Neural cell (in vitro differentiated cells): Measurements from ENCODE around the gene CFL1. TPM values are rescaled to one million over a fixed set of nuclear protein-coding genes. Genes with fewer than 3 reads are reported as not detected.
A peak's percentile ranks its signal among the peaks of the same experiment; 100 is the strongest.

ENCODE experiments used
- H2AFZ ChIP-seq: fragments of 200-600, 300-800 bp; sonication (generic), shearing (Covaris generic); 2 replicates; pipeline ENCODE4 v1.6.0; 2014; ENCODE audit warnings: low read depth, mild to moderate bottlenecking, antibody characterized with exemption, low read length, moderate library complexity
- H3F3A ChIP-seq: fragments of 200-600 bp; shearing (Covaris generic); 2 replicates; pipeline ENCODE4 v1.6.1; 2016; ENCODE audit warnings: mild to moderate bottlenecking, moderate library complexity, mixed read lengths, antibody characterized with exemption, low read length; ENCODE audit not compliant: insufficient read depth, poor library complexity, severe bottlenecking
- H3K27ac ChIP-seq: fragments of 200-600, 300-800 bp; sonication (generic), shearing (Covaris generic); 2 replicates; pipeline ENCODE4 v1.5.1; 2014; ENCODE audit warnings: mild to moderate bottlenecking, low read length, moderate library complexity
- H3K27me3 ChIP-seq: fragments of 300-800, 200-600 bp; sonication (generic), shearing (Covaris generic); 2 replicates; pipeline ENCODE4 v1.6.0; 2014; ENCODE audit warnings: mild to moderate bottlenecking, low read depth, low read length, moderate library complexity; ENCODE audit not compliant: insufficient read depth
- H3K36me3 ChIP-seq: fragments of 300-800, 200-600 bp; sonication (generic), shearing (Covaris generic); 2 replicates; pipeline ENCODE4 v1.5.1; 2014; ENCODE audit warnings: mild to moderate bottlenecking, antibody characterized with exemption, low read length, moderate library complexity; ENCODE audit not compliant: insufficient read depth
- H3K4me2 ChIP-seq: fragments of 300-800, 200-600 bp; sonication (generic), shearing (Covaris generic); 2 replicates; pipeline ENCODE4 v1.6.0; 2014; ENCODE audit warnings: mild to moderate bottlenecking, low read length
- H3K4me3 ChIP-seq: fragments of 300-800, 200-600 bp; sonication (generic), shearing (Covaris generic); 2 replicates; pipeline ENCODE4 v1.5.1; 2014; ENCODE audit warnings: mild to moderate bottlenecking, low read length, moderate library complexity
- H3K79me2 ChIP-seq: fragments of 200-600 bp; shearing (Covaris generic); replicated peaks from 2 replicates; pipeline ENCODE4 v1.6.0; 2014; ENCODE audit warnings: mild to moderate bottlenecking, low read length, moderate library complexity; ENCODE audit not compliant: insufficient read depth
- H3K9ac ChIP-seq: fragments of 300-800, 200-600 bp; sonication (generic), shearing (Covaris generic); 2 replicates; pipeline ENCODE4 v1.6.1; 2016; ENCODE audit warnings: mild to moderate bottlenecking, low read length, mixed read lengths
- H3K9me2 ChIP-seq: fragments of 200-600 bp; shearing (Covaris generic); 2 replicates; pipeline ENCODE4 v1.6.1; 2016; ENCODE audit warnings: mild to moderate bottlenecking, low read length, mixed read lengths; ENCODE audit not compliant: insufficient read depth
- H3K9me3 ChIP-seq: fragments of 200-600, 300-800 bp; sonication (generic), shearing (Covaris generic); 2 replicates; pipeline ENCODE4 v1.6.1; 2016; ENCODE audit warnings: mild to moderate bottlenecking, mixed run types, low read length, moderate library complexity, mixed read lengths
- H4K20me1 ChIP-seq: fragments of 200-600 bp; shearing (Covaris generic); 2 replicates; pipeline ENCODE4 v1.6.1; 2016; ENCODE audit warnings: mild to moderate bottlenecking, mixed run types; ENCODE audit not compliant: insufficient read depth
- EP300 ChIP-seq: fragments of 450-650 bp; conservative IDR thresholded peaks from 2 replicates; pipeline ENCODE4 v1.6.1; 2014; ENCODE audit warnings: antibody characterized with exemption, mild to moderate bottlenecking, moderate library complexity; ENCODE audit not compliant: poor library complexity, severe bottlenecking
- EZH2 ChIP-seq: fragments of 200-600, 300-800 bp; shearing (Covaris generic), sonication (generic); IDR thresholded peaks from 2 replicates; pipeline ENCODE4 v1.6.1; 2014; ENCODE audit warnings: antibody characterized with exemption, low read length, borderline replicate concordance, mild to moderate bottlenecking; ENCODE audit not compliant: insufficient read depth, poor library complexity, severe bottlenecking
- MXI1 ChIP-seq: fragments of 450-650 bp; conservative IDR thresholded peaks from 2 replicates; pipeline ENCODE4 v1.6.1; 2014; ENCODE audit warnings: antibody characterized with exemption, mild to moderate bottlenecking; ENCODE audit not compliant: poor library complexity, severe bottlenecking
- POLR2AphosphoS5 ChIP-seq: IDR thresholded peaks from 2 replicates; pipeline ENCODE4 v1.6.1; 2012
- RAD21 ChIP-seq: fragments of 450-650 bp; conservative IDR thresholded peaks from 2 replicates; pipeline ENCODE4 v1.6.1; 2014; ENCODE audit warnings: antibody characterized with exemption, mild to moderate bottlenecking, moderate library complexity
- SMC3 ChIP-seq: fragments of 450-650 bp; conservative IDR thresholded peaks from 2 replicates; pipeline ENCODE4 v1.6.1; 2014; ENCODE audit warnings: antibody characterized with exemption, mild to moderate bottlenecking, moderate library complexity; ENCODE audit not compliant: poor library complexity
- TAF1 ChIP-seq: IDR thresholded peaks from 2 replicates; pipeline ENCODE4 v1.6.1; 2012; ENCODE audit warnings: low read depth
- polyA plus RNA-seq: library from polyadenylated mRNA; depleted of rRNA; stranded (reverse); fragments of >200 nt; gene quantifications from 2 replicates; pipeline ENCODE4 v1.2.3, GENCODE V29; 2014
- TF ChIP-seq, protein P1 (sequence below): IDR thresholded peaks from 2 replicates; pipeline ENCODE4 v1.6.1; 2012; ENCODE audit warnings: borderline replicate concordance
- TF ChIP-seq, protein P2 (sequence below): fragments of 450-650 bp; IDR thresholded peaks from 2 replicates; pipeline ENCODE4 v1.5.1; 2014; ENCODE audit warnings: antibody characterized with exemption, mild to moderate bottlenecking, moderate library complexity; ENCODE audit not compliant: poor library complexity, severe bottlenecking

CFL1 gene
- polyA plus RNA-seq, 1 donor from 2014 or later: 1,633 TPM

DNA sequence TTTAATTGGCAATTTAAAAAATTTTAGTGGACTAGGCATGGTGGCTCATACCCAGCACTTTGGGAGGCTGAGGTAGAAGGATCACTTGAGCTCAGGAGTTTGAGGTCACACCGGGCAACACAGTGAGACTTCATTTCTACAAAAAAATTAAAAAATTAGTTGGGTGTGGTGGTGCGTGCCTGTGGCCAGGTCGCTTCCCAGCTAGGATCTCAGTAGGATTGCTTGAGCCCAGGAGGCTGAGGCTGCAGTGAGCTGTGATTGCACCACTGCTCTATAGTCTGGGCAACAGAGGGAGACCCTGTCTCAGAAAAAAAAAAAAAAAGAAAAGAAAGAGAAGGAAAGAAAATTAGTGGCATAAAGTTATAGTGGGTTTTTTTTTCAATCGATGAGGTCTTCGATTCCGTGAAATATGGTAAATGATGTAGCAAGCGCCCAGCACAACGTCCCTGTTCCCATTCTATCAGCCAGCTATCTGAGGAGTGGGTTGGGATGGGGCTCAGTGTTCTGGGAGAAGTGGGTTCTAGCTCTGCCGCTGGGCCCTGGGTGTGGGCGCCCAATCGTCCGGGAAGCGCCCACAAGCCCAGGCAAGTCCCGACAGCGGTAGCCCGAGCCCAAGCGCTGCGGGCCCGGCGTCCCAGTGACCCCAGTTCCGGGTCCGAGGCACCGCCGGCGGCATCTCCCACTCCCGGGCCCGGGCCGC lies 40.8 kb upstream of the CFL1 start:
- no peak overlapping the region for H3K4me3 ChIP-seq

GRCh38 chr11:65897020-65897471 lies 39.1 kb upstream of the CFL1 start:
- Histone ChIP-seq H3K9ac (no peak overlapping the region), H3F3A (no peaks in the 10 kb centered on the region), H3K27me3 (peaks cover 46% of the 10 kb centered on the region), H3K4me2 (no peak overlapping the region), H3K27ac (no peak overlapping the region), H3K9me2 (no peaks in the 10 kb centered on the region), H4K20me1 (no peaks in the 10 kb centered on the region), H3K79me2 (no peaks in the 10 kb centered on the region), H3K4me3 (no peak overlapping the region), H2AFZ (no peak overlapping the region), H3K9me3 (no peaks in the 10 kb centered on the region), H3K36me3 (no peaks in the 10 kb centered on the region)
- TF ChIP-seq SMC3 (no peak), POLR2AphosphoS5 (no peak)

More for the DNA sequence above, 40.8 kb upstream of the CFL1 start:
- peaks cover 60% of the 10 kb centered on the region for H3K27me3 ChIP-seq
- H3K9ac ChIP-seq: no peak overlapping the region
- no peak overlapping the region for H3K4me2 ChIP-seq
- no peaks in the 10 kb centered on the region for H4K20me1 ChIP-seq
- H3K36me3 ChIP-seq: no peaks in the 10 kb centered on the region
- H3K27ac ChIP-seq: no peak overlapping the region
- H3F3A ChIP-seq: no peaks in the 10 kb centered on the region
- no peaks in the 10 kb centered on the region for H3K79me2 ChIP-seq
- no peaks in the 10 kb centered on the region for H3K9me2 ChIP-seq
- no peaks in the 10 kb centered on the region for H3K9me3 ChIP-seq
- no peak for TF ChIP-seq TAF1
- TF ChIP-seq EZH2: peak; percentile 8
- no peak overlapping the region for H2AFZ ChIP-seq

DNA sequence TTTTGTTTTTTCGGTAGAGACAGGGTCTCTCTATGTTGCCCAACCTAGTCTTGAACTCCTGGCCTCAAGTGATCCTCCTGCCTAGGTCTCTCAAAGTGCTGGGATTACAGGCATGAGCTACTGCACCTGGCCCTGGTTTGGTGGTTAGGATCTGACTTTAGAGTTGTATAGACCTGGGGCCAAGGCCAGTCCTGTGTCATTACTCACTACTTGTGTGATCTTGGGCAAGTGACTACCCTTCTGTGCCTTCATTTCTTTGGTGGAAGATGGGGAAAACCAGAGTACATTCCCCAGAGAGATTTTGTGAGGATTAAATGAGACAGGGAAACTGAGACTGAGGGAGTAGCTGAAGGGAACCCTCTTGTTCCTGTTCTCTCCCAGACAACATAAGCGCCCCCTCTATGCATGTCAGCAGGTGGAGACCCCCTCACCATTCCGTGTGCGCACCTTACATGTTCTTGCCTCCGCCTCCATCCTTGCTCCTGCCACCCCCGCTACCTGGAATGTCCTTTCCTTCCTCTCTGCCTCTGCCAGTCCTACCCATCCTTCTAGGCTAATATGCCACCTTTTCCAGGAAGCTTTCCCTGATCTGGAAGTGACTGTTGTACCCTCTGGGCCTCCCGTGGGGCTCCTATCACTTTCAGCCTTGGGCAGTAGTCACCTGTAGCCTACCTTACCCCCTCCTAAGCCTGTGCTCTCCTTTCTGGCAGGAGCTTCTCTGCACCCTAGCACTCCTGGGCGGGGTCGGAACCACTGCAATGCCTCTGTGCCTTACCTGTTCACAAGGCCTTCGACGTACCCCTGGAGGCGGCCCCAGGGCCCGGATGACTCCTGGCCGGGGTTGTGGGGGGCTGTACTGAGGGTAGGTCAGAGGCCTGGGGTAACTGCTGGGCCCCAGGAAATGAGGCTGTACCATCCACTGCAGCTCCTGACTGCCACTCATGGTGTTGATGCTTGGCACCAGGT lies 38.3 kb upstream of the CFL1 start:
- H3F3A ChIP-seq: no peaks in the 10 kb centered on the region
- no peaks in the 10 kb centered on the region for H4K20me1 ChIP-seq
- no peak overlapping the region for H3K27ac ChIP-seq
- no peak overlapping the region for H2AFZ ChIP-seq
- H3K79me2 ChIP-seq: no peaks in the 10 kb centered on the region
- no peaks in the 10 kb centered on the region for H3K9me2 ChIP-seq
- H3K27me3 ChIP-seq: peaks cover 39% of the 10 kb centered on the region
- H3K9me3 ChIP-seq: no peaks in the 10 kb centered on the region
- H3K36me3 ChIP-seq: no peaks in the 10 kb centered on the region
- H3K4me2 ChIP-seq: no peak overlapping the region
- no peak overlapping the region for H3K9ac ChIP-seq
- no peak overlapping the region for H3K4me3 ChIP-seq
- TF ChIP-seq EZH2 (no peak), RAD21 (no peak)

DNA sequence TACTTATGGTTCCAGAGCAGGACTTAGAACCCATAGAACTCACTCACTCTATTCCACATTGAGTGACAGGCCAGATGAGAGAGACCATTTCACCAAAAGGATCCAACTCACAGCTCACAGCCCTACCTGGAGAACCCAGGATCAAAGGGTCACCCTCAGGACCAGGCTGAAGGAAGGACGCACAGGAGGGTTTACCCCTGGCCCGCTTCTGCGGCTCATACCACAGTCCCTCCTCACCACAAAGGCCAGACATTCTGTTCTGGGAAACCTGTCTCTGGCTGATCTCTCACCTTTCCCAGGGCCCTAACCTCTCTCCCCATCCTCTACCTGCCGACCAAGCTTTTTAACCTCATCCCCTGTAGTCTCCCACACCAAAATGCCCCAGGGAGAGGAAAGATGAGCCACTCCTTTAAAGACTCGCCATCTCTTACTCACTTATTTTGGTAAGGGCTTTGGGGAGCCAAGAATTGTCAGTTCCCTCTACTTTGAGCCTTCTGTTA lies 37.6 kb upstream of the CFL1 start:
- H3K79me2 ChIP-seq: no peaks in the 10 kb centered on the region
- no peaks in the 10 kb centered on the region for H3K9me2 ChIP-seq
- TF ChIP-seq EZH2 (no peak), RAD21 (no peak), TAF1 (no peak), SMC3 (no peak), POLR2AphosphoS5 (no peak), EP300 (no peak), MXI1 (no peak)
- TF ChIP-seq, protein P1, sequence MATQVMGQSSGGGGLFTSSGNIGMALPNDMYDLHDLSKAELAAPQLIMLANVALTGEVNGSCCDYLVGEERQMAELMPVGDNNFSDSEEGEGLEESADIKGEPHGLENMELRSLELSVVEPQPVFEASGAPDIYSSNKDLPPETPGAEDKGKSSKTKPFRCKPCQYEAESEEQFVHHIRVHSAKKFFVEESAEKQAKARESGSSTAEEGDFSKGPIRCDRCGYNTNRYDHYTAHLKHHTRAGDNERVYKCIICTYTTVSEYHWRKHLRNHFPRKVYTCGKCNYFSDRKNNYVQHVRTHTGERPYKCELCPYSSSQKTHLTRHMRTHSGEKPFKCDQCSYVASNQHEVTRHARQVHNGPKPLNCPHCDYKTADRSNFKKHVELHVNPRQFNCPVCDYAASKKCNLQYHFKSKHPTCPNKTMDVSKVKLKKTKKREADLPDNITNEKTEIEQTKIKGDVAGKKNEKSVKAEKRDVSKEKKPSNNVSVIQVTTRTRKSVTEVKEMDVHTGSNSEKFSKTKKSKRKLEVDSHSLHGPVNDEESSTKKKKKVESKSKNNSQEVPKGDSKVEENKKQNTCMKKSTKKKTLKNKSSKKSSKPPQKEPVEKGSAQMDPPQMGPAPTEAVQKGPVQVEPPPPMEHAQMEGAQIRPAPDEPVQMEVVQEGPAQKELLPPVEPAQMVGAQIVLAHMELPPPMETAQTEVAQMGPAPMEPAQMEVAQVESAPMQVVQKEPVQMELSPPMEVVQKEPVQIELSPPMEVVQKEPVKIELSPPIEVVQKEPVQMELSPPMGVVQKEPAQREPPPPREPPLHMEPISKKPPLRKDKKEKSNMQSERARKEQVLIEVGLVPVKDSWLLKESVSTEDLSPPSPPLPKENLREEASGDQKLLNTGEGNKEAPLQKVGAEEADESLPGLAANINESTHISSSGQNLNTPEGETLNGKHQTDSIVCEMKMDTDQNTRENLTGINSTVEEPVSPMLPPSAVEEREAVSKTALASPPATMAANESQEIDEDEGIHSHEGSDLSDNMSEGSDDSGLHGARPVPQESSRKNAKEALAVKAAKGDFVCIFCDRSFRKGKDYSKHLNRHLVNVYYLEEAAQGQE: no peak
- TF ChIP-seq, protein P2, sequence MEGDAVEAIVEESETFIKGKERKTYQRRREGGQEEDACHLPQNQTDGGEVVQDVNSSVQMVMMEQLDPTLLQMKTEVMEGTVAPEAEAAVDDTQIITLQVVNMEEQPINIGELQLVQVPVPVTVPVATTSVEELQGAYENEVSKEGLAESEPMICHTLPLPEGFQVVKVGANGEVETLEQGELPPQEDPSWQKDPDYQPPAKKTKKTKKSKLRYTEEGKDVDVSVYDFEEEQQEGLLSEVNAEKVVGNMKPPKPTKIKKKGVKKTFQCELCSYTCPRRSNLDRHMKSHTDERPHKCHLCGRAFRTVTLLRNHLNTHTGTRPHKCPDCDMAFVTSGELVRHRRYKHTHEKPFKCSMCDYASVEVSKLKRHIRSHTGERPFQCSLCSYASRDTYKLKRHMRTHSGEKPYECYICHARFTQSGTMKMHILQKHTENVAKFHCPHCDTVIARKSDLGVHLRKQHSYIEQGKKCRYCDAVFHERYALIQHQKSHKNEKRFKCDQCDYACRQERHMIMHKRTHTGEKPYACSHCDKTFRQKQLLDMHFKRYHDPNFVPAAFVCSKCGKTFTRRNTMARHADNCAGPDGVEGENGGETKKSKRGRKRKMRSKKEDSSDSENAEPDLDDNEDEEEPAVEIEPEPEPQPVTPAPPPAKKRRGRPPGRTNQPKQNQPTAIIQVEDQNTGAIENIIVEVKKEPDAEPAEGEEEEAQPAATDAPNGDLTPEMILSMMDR: no peak
- peaks cover 31% of the 10 kb centered on the region for H3K27me3 ChIP-seq
- no peaks in the 10 kb centered on the region for H3K9me3 ChIP-seq
- no peak overlapping the region for H3K9ac ChIP-seq
- no peaks in the 10 kb centered on the region for H3F3A ChIP-seq
- H3K36me3 ChIP-seq: no peaks in the 10 kb centered on the region
- H3K4me3 ChIP-seq: no peak overlapping the region
- H4K20me1 ChIP-seq: no peaks in the 10 kb centered on the region
- no peak overlapping the region for H3K4me2 ChIP-seq
- no peak overlapping the region for H2AFZ ChIP-seq
- H3K27ac ChIP-seq: no peak overlapping the region
